GM12874 (cell line): ENCODE measurements around the gene ALK.

ENCODE experiments used
- CTCF ChIP-seq: IDR thresholded peaks from 2 replicates; pipeline ENCODE4 v1.5.1; 2011; ENCODE audit warnings: low read depth, mild to moderate bottlenecking, control low read depth, low read length, moderate library complexity; ENCODE audit not compliant: insufficient read depth

The ALK gene

GRCh38 chr2:29839306-29839705 lies 82.1 kb downstream of the ALK start:
- TF ChIP-seq CTCF, result no peak

- no peak for TF ChIP-seq CTCF
Measured at GRCh38 chr2:29837925-29838324, 83.5 kb downstream of the ALK start.

GRCh38 chr2:29834624-29835023 lies 86.8 kb downstream of the ALK start:
- TF ChIP-seq CTCF, result no peak

- no peak for TF ChIP-seq CTCF
Measured at GRCh38 chr2:29834036-29834540, 87.3 kb downstream of the ALK start.

- TF ChIP-seq CTCF, result no peak
Measured at GRCh38 chr2:29831560-29831959, 89.8 kb downstream of the ALK start.

GRCh38 chr2:29829841-29830240 lies 91.5 kb downstream of the ALK start:
- no peak for TF ChIP-seq CTCF

GRCh38 chr2:29821591-29821990 lies 99.8 kb downstream of the ALK start:
- TF ChIP-seq CTCF, result no peak

GRCh38 chr2:29819570-29819969 lies 101.8 kb downstream of the ALK start:
- TF ChIP-seq CTCF, result no peak
